Neuron (in vitro differentiated cells): ENCODE data around the gene WIPF1.

Experiments
- H2AFZ ChIP-seq: one replicate; pipeline ENCODE4 v1.6.1; 2013; ENCODE audit warnings: low read depth, mild to moderate bottlenecking, inconsistent platforms, low read length, moderate library complexity
- H3K27me3 ChIP-seq: one replicate; pipeline ENCODE4 v1.6.1; 2013; ENCODE audit warnings: low read length; ENCODE audit not compliant: insufficient read depth
- H3K36me3 ChIP-seq: one replicate; pipeline ENCODE4 v1.6.1; 2013; ENCODE audit warnings: low read length; ENCODE audit not compliant: insufficient read depth
- H3K4me1 ChIP-seq: one replicate; pipeline ENCODE4 v1.6.1; 2013; ENCODE audit warnings: low read length; ENCODE audit not compliant: insufficient read depth
- H3K4me3 ChIP-seq: 2 replicates; pipeline ENCODE4 v1.5.1; 2013; ENCODE audit warnings: mild to moderate bottlenecking, low read length, moderate library complexity
- H3K9me3 ChIP-seq: one replicate; pipeline ENCODE4 v1.6.1; 2013; ENCODE audit warnings: low read length

The WIPF1 gene

GRCh38 chr2:174571669-174572323, 25.8 kb downstream of the WIPF1 start:
- H3K4me3 ChIP-seq, result no peak overlapping the region
- no peaks in the 10 kb centered on the region for H3K4me1 ChIP-seq
- peaks cover 3% of the 10 kb centered on the region for H3K9me3 ChIP-seq
- H3K27me3 ChIP-seq, result no peaks in the 10 kb centered on the region
- no peak overlapping the region for H2AFZ ChIP-seq
- peaks cover 35% of the 10 kb centered on the region for H3K36me3 ChIP-seq

GRCh38 chr2:174570318-174570958, 27.2 kb downstream of the WIPF1 start:
- Histone ChIP-seq H3K4me3 (no peak overlapping the region), H3K27me3 (no peaks in the 10 kb centered on the region), H3K4me1 (no peaks in the 10 kb centered on the region), H3K36me3 (peaks cover 41% of the 10 kb centered on the region), H3K9me3 (peaks cover 3% of the 10 kb centered on the region), H2AFZ (no peak overlapping the region)

GRCh38 chr2:174569678-174570077, 27.9 kb downstream of the WIPF1 start:
- Histone ChIP-seq H3K4me1 (no peaks in the 10 kb centered on the region), H3K36me3 (peaks cover 38% of the 10 kb centered on the region), H3K27me3 (no peaks in the 10 kb centered on the region), H3K9me3 (peaks cover 2% of the 10 kb centered on the region), H3K4me3 (no peak overlapping the region), H2AFZ (no peak overlapping the region)

- Histone ChIP-seq H2AFZ (no peak overlapping the region), H3K27me3 (no peaks in the 10 kb centered on the region), H3K36me3 (peaks cover 35% of the 10 kb centered on the region), H3K9me3 (no peaks in the 10 kb centered on the region), H3K4me1 (no peaks in the 10 kb centered on the region), H3K4me3 (no peak overlapping the region)
Observed at GRCh38 chr2:174568425-174568824, 29.2 kb downstream of the WIPF1 start.

GRCh38 chr2:174566871-174567270, 30.7 kb downstream of the WIPF1 start:
- Histone ChIP-seq H3K36me3 (peaks cover 38% of the 10 kb centered on the region), H3K27me3 (no peaks in the 10 kb centered on the region), H3K9me3 (no peaks in the 10 kb centered on the region), H3K4me1 (no peaks in the 10 kb centered on the region), H2AFZ (no peak overlapping the region), H3K4me3 (no peak overlapping the region)

GRCh38 chr2:174563530-174564282, 33.9 kb downstream of the WIPF1 start:
- Histone ChIP-seq H3K4me3 (no peak overlapping the region), H2AFZ (no peak overlapping the region), H3K9me3 (no peaks in the 10 kb centered on the region), H3K4me1 (no peaks in the 10 kb centered on the region), H3K36me3 (peaks cover 29% of the 10 kb centered on the region), H3K27me3 (no peaks in the 10 kb centered on the region)

- no peak overlapping the region for H2AFZ ChIP-seq
- no peaks in the 10 kb centered on the region for H3K27me3 ChIP-seq
- H3K9me3 ChIP-seq, result no peaks in the 10 kb centered on the region
- peaks cover 21% of the 10 kb centered on the region for H3K36me3 ChIP-seq
- H3K4me3 ChIP-seq, result no peak overlapping the region
- no peaks in the 10 kb centered on the region for H3K4me1 ChIP-seq
Observed at GRCh38 chr2:174561972-174562370, 35.6 kb downstream of the WIPF1 start.

- no peak overlapping the region for H3K4me3 ChIP-seq
- H3K27me3 ChIP-seq, result no peaks in the 10 kb centered on the region
- H2AFZ ChIP-seq, result no peak overlapping the region
- no peaks in the 10 kb centered on the region for H3K9me3 ChIP-seq
- peaks cover 17% of the 10 kb centered on the region for H3K36me3 ChIP-seq
- H3K4me1 ChIP-seq, result no peaks in the 10 kb centered on the region
Observed at GRCh38 chr2:174561283-174561971, 36.2 kb downstream of the WIPF1 start.

GRCh38 chr2:174560737-174561136, 36.9 kb downstream of the WIPF1 start:
- H2AFZ ChIP-seq, result no peak overlapping the region
- H3K27me3 ChIP-seq, result no peaks in the 10 kb centered on the region
- peaks cover 16% of the 10 kb centered on the region for H3K36me3 ChIP-seq
- no peaks in the 10 kb centered on the region for H3K9me3 ChIP-seq
- no peaks in the 10 kb centered on the region for H3K4me1 ChIP-seq
- H3K4me3 ChIP-seq, result no peak overlapping the region

- no peak overlapping the region for H2AFZ ChIP-seq
- H3K36me3 ChIP-seq, result peaks cover under 1% of the 10 kb centered on the region
- H3K27me3 ChIP-seq, result no peaks in the 10 kb centered on the region
- H3K4me3 ChIP-seq, result no peak overlapping the region
- no peaks in the 10 kb centered on the region for H3K4me1 ChIP-seq
- H3K9me3 ChIP-seq, result no peaks in the 10 kb centered on the region
Observed at GRCh38 chr2:174555998-174556397, 41.6 kb downstream of the WIPF1 start.

- H3K36me3 ChIP-seq, result no peaks in the 10 kb centered on the region
- H3K4me3 ChIP-seq, result no peak overlapping the region
- no peaks in the 10 kb centered on the region for H3K9me3 ChIP-seq
- H3K27me3 ChIP-seq, result no peaks in the 10 kb centered on the region
- H3K4me1 ChIP-seq, result no peaks in the 10 kb centered on the region
- H2AFZ ChIP-seq, result no peak overlapping the region
Observed at GRCh38 chr2:174554529-174555150, 43.0 kb downstream of the WIPF1 start.

- Histone ChIP-seq H3K36me3 (no peaks in the 10 kb centered on the region), H3K4me1 (no peaks in the 10 kb centered on the region), H3K4me3 (no peak overlapping the region), H3K9me3 (no peaks in the 10 kb centered on the region), H3K27me3 (no peaks in the 10 kb centered on the region), H2AFZ (no peak overlapping the region)
Observed at GRCh38 chr2:174553811-174554493, 43.7 kb downstream of the WIPF1 start.
